HCT116 (cell line): ENCODE measurements around the gene KCNN4. TPM values are rescaled to one million over a fixed set of nuclear protein-coding genes. Genes with fewer than 3 reads are reported as not detected.

Experiments used
- ATAC-seq: fragments of 200-7000 bp; cut with Tn5 transposase; 2 replicates; pipeline ENCODE4 v1.9.1; 2020; ENCODE audit warnings: mild to moderate bottlenecking, moderate library complexity
- BruUV-seq: library from RNA; stranded (reverse); fragments of 400-500 nt; replicated peaks from 2 replicates; lab custom pipeline; 2021; lab: Mats Ljungman, UMichigan
- CTCF ChIA-PET: fragments of 300-600 bp; sonication (Branson Sonifier 250); formaldehyde crosslinking; loops from one replicate; lab custom pipeline; 2021; ENCODE audit warnings: antibody characterized with exemption; lab: Charles Lee
- POLR2A ChIA-PET: fragments of 300-600, 350-600 bp; sonication (Branson Sonifier 250); formaldehyde crosslinking; loops from one replicate; lab custom pipeline; 2021; ENCODE audit warnings: antibody characterized with exemption; lab: Charles Lee
- RAD21 ChIA-PET, 2 experiments: fragments of 300-600 bp; sonication (Branson Sonifier 250); formaldehyde crosslinking; loops; one replicate each; lab custom pipeline; 2023; ENCODE audit warnings: low total read pairs in 2 of 2; ENCODE audit not compliant: uncharacterized antibody in 2 of 2, unreplicated experiment in 2 of 2, low non-redundant PET in 1 of 2; lab: Charles Lee
- DNase-seq: peaks from one replicate; pipeline ENCODE4 v3.0.0-alpha.2; 2010; ENCODE audit warnings: low read depth, low spot score
- H2AFZ ChIP-seq: fragments of 200-600 bp; shearing (Covaris generic), sonication (generic); 2 replicates; pipeline ENCODE4 v1.6.1; 2017; ENCODE audit warnings: low read depth, mixed run types, mixed read lengths, antibody characterized with exemption, low read length; ENCODE audit not compliant: poor library complexity, severe bottlenecking
- H3K27ac ChIP-seq: 2 replicates; pipeline ENCODE4 v1.5.1; 2012; ENCODE audit warnings: low read depth, low read length
- H3K27me3 ChIP-seq: fragments of 200-600 bp; sonication (generic); 2 replicates; pipeline ENCODE4 v1.6.1; 2016; ENCODE audit warnings: mixed run types, low read length, mixed read lengths; ENCODE audit not compliant: insufficient read depth
- H3K36me3 ChIP-seq, 2 experiments: fragments of 200-500 bp in 1 of 2; fragments of 200-600 bp in 1 of 2; sonication (Bioruptor generic) in 1 of 2; sonication (generic) in 1 of 2; 2 replicates each; pipeline versions ENCODE4 v1.5.1 to v1.6.1; 2014 to 2016; ENCODE audit warnings: low read length in 2 of 2, inconsistent platforms in 1 of 2, mixed read lengths in 1 of 2, mixed run types in 1 of 2; ENCODE audit not compliant: insufficient read depth in 2 of 2, control insufficient read depth in 1 of 2
- H3K4me1 ChIP-seq, 2 experiments: fragments of 200-600 bp in 1 of 2; sonication (generic) in 1 of 2; 2 replicates each; pipeline versions ENCODE4 v1.5.1 to v1.6.1; 2012 to 2017; ENCODE audit warnings: low read length in 2 of 2, inconsistent platforms in 1 of 2, mild to moderate bottlenecking in 1 of 2, mixed read lengths in 1 of 2, mixed run types in 1 of 2, moderate library complexity in 1 of 2; ENCODE audit not compliant: insufficient read depth in 2 of 2, control insufficient read depth in 1 of 2
- H3K4me2 ChIP-seq: fragments of 200-600 bp; sonication (generic); 2 replicates; pipeline ENCODE4 v1.6.1; 2017; ENCODE audit warnings: mixed run types, low read length, mixed read lengths
- H3K4me3 ChIP-seq, 2 experiments: fragments of 200-600 bp in 1 of 2; sonication (generic) in 1 of 2; replicated peaks in 1 of 2; 2 replicates each; pipeline ENCODE4 v1.5.1; 2011 to 2016; ENCODE audit warnings: low read length in 2 of 2, control low read depth in 1 of 2, low read depth in 1 of 2, mild to moderate bottlenecking in 1 of 2, mixed read lengths in 1 of 2, mixed run types in 1 of 2
- H3K79me2 ChIP-seq: fragments of 200-600 bp; sonication (generic); 2 replicates; pipeline ENCODE4 v1.6.1; 2017; ENCODE audit warnings: mild to moderate bottlenecking, mixed run types, low read length, moderate library complexity, mixed read lengths; ENCODE audit not compliant: insufficient read depth
- H3K9ac ChIP-seq: fragments of 200-600 bp; sonication (generic); 2 replicates; pipeline ENCODE4 v1.6.1; 2016; ENCODE audit warnings: low read length, mixed read lengths
- H3K9me2 ChIP-seq: fragments of 200-600 bp; sonication (generic), shearing (Covaris generic); 2 replicates; pipeline ENCODE4 v1.6.1; 2017; ENCODE audit warnings: mixed run types, mild to moderate bottlenecking, moderate library complexity; ENCODE audit not compliant: insufficient read depth
- H3K9me3 ChIP-seq, 2 experiments: fragments of 200-500 bp in 1 of 2; fragments of 200-600 bp in 1 of 2; sonication (Bioruptor generic) in 1 of 2; sonication (generic) in 1 of 2; 2 replicates each; pipeline ENCODE4 v1.6.1; 2014 to 2017; ENCODE audit warnings: low read length in 2 of 2, mixed read lengths in 2 of 2, inconsistent platforms in 1 of 2, low read depth in 1 of 2, mild to moderate bottlenecking in 1 of 2, mixed run types in 1 of 2, moderate library complexity in 1 of 2; ENCODE audit not compliant: control insufficient read depth in 1 of 2, insufficient read depth in 1 of 2
- H4K20me1 ChIP-seq: fragments of 200-600 bp; sonication (generic), shearing (Covaris generic); 2 replicates; pipeline ENCODE4 v1.6.1; 2017; ENCODE audit warnings: mixed run types, mild to moderate bottlenecking, moderate library complexity; ENCODE audit not compliant: insufficient read depth
- CBX3 ChIP-seq: IDR thresholded peaks from 2 replicates; pipeline ENCODE4 v1.6.1; 2012; ENCODE audit warnings: low read depth
- CEBPB ChIP-seq: IDR thresholded peaks from 2 replicates; pipeline ENCODE4 v1.6.1; 2012; ENCODE audit warnings: low read depth
- CTCF ChIP-seq, 3 experiments: fragments of 200-600 bp in 1 of 3; sonication (generic) in 1 of 3; IDR thresholded peaks in 2 of 3; conservative IDR thresholded peaks in 1 of 3; 2 replicates each; pipeline ENCODE4 v1.5.1; 2012 to 2017; ENCODE audit warnings: low read depth in 2 of 3, low read length in 2 of 3, antibody characterized with exemption in 1 of 3, borderline replicate concordance in 1 of 3, control low read depth in 1 of 3, mild to moderate bottlenecking in 1 of 3, mixed read lengths in 1 of 3, mixed run types in 1 of 3, moderate library complexity in 1 of 3; ENCODE audit not compliant: insufficient read depth in 1 of 3
- EGR1 ChIP-seq: IDR thresholded peaks from 2 replicates; pipeline ENCODE4 v1.6.1; 2012; ENCODE audit warnings: low read depth
- ELF1 ChIP-seq: IDR thresholded peaks from 2 replicates; pipeline ENCODE4 v1.6.1; 2012; ENCODE audit warnings: low read depth, borderline replicate concordance
- EZH2 ChIP-seq: fragments of 200-600 bp; sonication (generic); IDR thresholded peaks from 2 replicates; pipeline ENCODE4 v1.6.1; 2017; ENCODE audit warnings: antibody characterized with exemption, mixed run types
- FOSL1 ChIP-seq: IDR thresholded peaks from 2 replicates; pipeline ENCODE4 v1.6.1; 2012; ENCODE audit warnings: low read depth
- JUND ChIP-seq: IDR thresholded peaks from 2 replicates; pipeline ENCODE4 v1.6.1; 2012
- RAD21 ChIP-seq: IDR thresholded peaks from 2 replicates; pipeline ENCODE4 v1.6.1; 2012; ENCODE audit warnings: low read depth, mild to moderate bottlenecking
- SRF ChIP-seq: IDR thresholded peaks from 2 replicates; pipeline ENCODE4 v1.6.1; 2012; ENCODE audit warnings: low read depth
- TCF7L2 ChIP-seq: IDR thresholded peaks from 2 replicates; pipeline ENCODE4 v1.7.0; 2011; ENCODE audit warnings: borderline replicate concordance, inconsistent platforms; ENCODE audit not compliant: insufficient read depth, insufficient read length; ENCODE audit errors: extremely low read depth
- YY1 ChIP-seq: IDR thresholded peaks from 2 replicates; pipeline ENCODE4 v1.6.1; 2011; ENCODE audit warnings: low read length, low read depth, moderate library complexity, mild to moderate bottlenecking; ENCODE audit not compliant: insufficient replicate concordance; ENCODE audit errors: extremely low read depth
- intact Hi-C: fragments of 100-400 bp; cut with micrococcal nuclease; formaldehyde crosslinking; loops from 2 replicates; pipeline ENCODE4 v1.10.0; 2022
- total RNA-seq: library from RNA; stranded (reverse); gene quantifications from one replicate; pipeline ENCODE4 v1.2.1, GENCODE V29; 2021; ENCODE audit not compliant: unreplicated experiment

KCNN4 gene
- total RNA-seq, 1 experiment from 2014 or later, result 72.9 TPM

GRCh38 chr19:43790587-43790986 lies 9.8 kb upstream of the KCNN4 start (continued):
- TF ChIP-seq FOSL1, result no peak
- TF ChIP-seq SRF, result no peak
- TF ChIP-seq, all 23 proteins: peak for 0

GRCh38 chr19:43789029-43789428 lies 8.3 kb upstream of the KCNN4 start:
- H3K4me2 ChIP-seq, result no peak overlapping the region
- POLR2A ChIA-PET, result no interaction called here
- CTCF ChIA-PET, result no interaction called here
- no peaks in the 10 kb centered on the region for H3K79me2 ChIP-seq
- H2AFZ ChIP-seq, result no peak overlapping the region
- intact Hi-C loops, result loop anchor here (10.0 kb wide), 1 partner anchor 114 kb away; the partner anchor contains the start of gene PLAUR
- BruUV-seq, result no TSS peak
- no peak overlapping the region for H3K9ac ChIP-seq
- no peaks in the 10 kb centered on the region for H3K9me3 ChIP-seq
- no peaks in the 10 kb centered on the region for H3K36me3 ChIP-seq
- H3K27ac ChIP-seq, result no peak overlapping the region
- RAD21 ChIA-PET, result no interaction called here
- peaks cover 14 to 19% of the 10 kb centered on the region in 2 experiments for H3K4me1 ChIP-seq
- ATAC-seq (no peak), DNase-seq (no peak)
- TF ChIP-seq JUND, result no peak
- TF ChIP-seq TCF7L2, result no peak
- no peak for TF ChIP-seq RAD21
- TF ChIP-seq ELF1, result no peak
- TF ChIP-seq CEBPB, result no peak
- TF ChIP-seq YY1, result no peak
- TF ChIP-seq CTCF (IDR thresholded peaks at IDR 0.05 in 2 of 3, conservative IDR thresholded peaks at IDR 0.05 in 1 of 3; ENCODE audit: borderline replicate concordance in 1 of 3, insufficient read depth in 1 of 3, low read depth in 2 of 3, low read length in 2 of 3), result no peak
- TF ChIP-seq CBX3, result no peak
- no peak for TF ChIP-seq EGR1
- no peak for TF ChIP-seq EZH2
- H3K9me2 ChIP-seq, result no peaks in the 10 kb centered on the region
- H3K27me3 ChIP-seq, result no peaks in the 10 kb centered on the region
- H4K20me1 ChIP-seq, result no peaks in the 10 kb centered on the region
- H3K4me3 ChIP-seq, result no peak overlapping the region
